ENCODE data around the gene MAMSTR. TPM values are rescaled to one million over a fixed set of nuclear protein-coding genes. Genes with fewer than 3 reads are reported as not detected.

Gene MAMSTR
- total and polyA plus RNA-seq, 2 donors (not counting 1 experiment from before 2014, with no cell fraction given), result 0.84 to 0.99 TPM

DNA sequence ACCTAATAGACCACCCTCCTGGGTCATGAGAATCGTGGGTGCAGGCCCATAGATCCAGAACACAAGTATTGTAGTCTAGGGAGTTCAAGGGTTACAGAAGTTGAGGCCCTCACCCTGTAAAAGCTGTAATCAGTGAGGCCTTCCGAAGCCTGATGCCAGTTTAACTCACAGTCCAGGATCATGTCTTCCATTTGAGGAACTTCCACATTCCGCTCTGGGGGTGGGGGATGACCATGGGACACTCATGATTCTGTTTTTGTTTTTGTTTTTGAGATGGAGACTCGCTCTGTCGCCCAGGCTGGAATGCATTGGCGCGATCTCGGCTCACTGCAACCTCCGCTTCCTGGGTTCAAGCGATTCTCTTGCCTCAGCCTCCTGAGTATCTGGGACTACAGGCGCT is 22.6 kb upstream of the MAMSTR start:
- H3K36me3 ChIP-seq (ENCODE audit: control insufficient read depth, insufficient read depth, low read length), result no peaks in the 10 kb centered on the region

GRCh38 chr19:48741129-48741999 is 21.8 kb upstream of the MAMSTR start:
- Histone ChIP-seq H3K36me3 (ENCODE audit: control insufficient read depth, insufficient read depth, low read length) (no peaks in the 10 kb centered on the region), H3K9ac (ENCODE audit: insufficient read depth, low read length) (no peak overlapping the region), H3K27ac (ENCODE audit: insufficient read depth, low read length) (no peak overlapping the region), H3K27me3 (ENCODE audit: control insufficient read depth, insufficient read depth, low read length) (peaks cover 5% of the 10 kb centered on the region), H3K4me2 (ENCODE audit: extremely low read depth, insufficient read depth, low read length) (no peak overlapping the region), H2AFZ (ENCODE audit: low read length) (no peak overlapping the region), H4K20me1 (ENCODE audit: control insufficient read depth, extremely low read depth, insufficient read depth, low read length) (no peaks in the 10 kb centered on the region), H3K4me3 (replicated peaks in 1 of 4; ENCODE audit: control extremely low read depth in 1 of 4, insufficient read depth in 1 of 4, low read depth in 3 of 4, low read length in 4 of 4) (no peak overlapping the region), H3K79me2 (ENCODE audit: control insufficient read depth, insufficient read depth, low read length) (no peaks in the 10 kb centered on the region), H3K4me1 (ENCODE audit: control insufficient read depth, extremely low read depth, insufficient read depth, low read length) (no peaks in the 10 kb centered on the region), H3K9me3 (ENCODE audit: control insufficient read depth, insufficient read depth, low read depth, low read length) (no peaks in the 10 kb centered on the region)
- DNase-seq (ENCODE audit: low read depth in 2 of 2), result no peak
- TF ChIP-seq CTCF (conservative IDR thresholded peaks at IDR 0.05 in 1 of 2, IDR thresholded peaks at IDR 0.05 in 1 of 2; ENCODE audit: low read depth in 1 of 2, low read length in 2 of 2) (no peak), EZH2 (IDR thresholded peaks at IDR 0.05; ENCODE audit: low read length, missing control alignments) (no peak)

More for the DNA sequence above, 22.6 kb upstream of the MAMSTR start:
- H3K79me2 ChIP-seq (ENCODE audit: control insufficient read depth, insufficient read depth, low read length), result no peaks in the 10 kb centered on the region
- H3K27ac ChIP-seq (ENCODE audit: insufficient read depth, low read length), result no peak overlapping the region
- no peaks in the 10 kb centered on the region for H4K20me1 ChIP-seq (ENCODE audit: control insufficient read depth, extremely low read depth, insufficient read depth, low read length)
- H3K9ac ChIP-seq (ENCODE audit: insufficient read depth, low read length), result no peak overlapping the region
- TF ChIP-seq CTCF (conservative IDR thresholded peaks at IDR 0.05 in 1 of 2, IDR thresholded peaks at IDR 0.05 in 1 of 2; ENCODE audit: low read depth in 1 of 2, low read length in 2 of 2) (no peak), EZH2 (IDR thresholded peaks at IDR 0.05; ENCODE audit: low read length, missing control alignments) (no peak)
- H2AFZ ChIP-seq (ENCODE audit: low read length), result no peak overlapping the region
- H3K4me1 ChIP-seq (ENCODE audit: control insufficient read depth, extremely low read depth, insufficient read depth, low read length), result no peaks in the 10 kb centered on the region
- no peak overlapping the region for H3K4me3 ChIP-seq (replicated peaks in 1 of 4; ENCODE audit: control extremely low read depth in 1 of 4, insufficient read depth in 1 of 4, low read depth in 3 of 4, low read length in 4 of 4)
- peaks cover 5% of the 10 kb centered on the region for H3K27me3 ChIP-seq (ENCODE audit: control insufficient read depth, insufficient read depth, low read length)
- H3K9me3 ChIP-seq (ENCODE audit: control insufficient read depth, insufficient read depth, low read depth, low read length), result no peaks in the 10 kb centered on the region
- DNase-seq (ENCODE audit: low read depth in 2 of 2), result no peak
- no peak overlapping the region for H3K4me2 ChIP-seq (ENCODE audit: extremely low read depth, insufficient read depth, low read length)

DNA sequence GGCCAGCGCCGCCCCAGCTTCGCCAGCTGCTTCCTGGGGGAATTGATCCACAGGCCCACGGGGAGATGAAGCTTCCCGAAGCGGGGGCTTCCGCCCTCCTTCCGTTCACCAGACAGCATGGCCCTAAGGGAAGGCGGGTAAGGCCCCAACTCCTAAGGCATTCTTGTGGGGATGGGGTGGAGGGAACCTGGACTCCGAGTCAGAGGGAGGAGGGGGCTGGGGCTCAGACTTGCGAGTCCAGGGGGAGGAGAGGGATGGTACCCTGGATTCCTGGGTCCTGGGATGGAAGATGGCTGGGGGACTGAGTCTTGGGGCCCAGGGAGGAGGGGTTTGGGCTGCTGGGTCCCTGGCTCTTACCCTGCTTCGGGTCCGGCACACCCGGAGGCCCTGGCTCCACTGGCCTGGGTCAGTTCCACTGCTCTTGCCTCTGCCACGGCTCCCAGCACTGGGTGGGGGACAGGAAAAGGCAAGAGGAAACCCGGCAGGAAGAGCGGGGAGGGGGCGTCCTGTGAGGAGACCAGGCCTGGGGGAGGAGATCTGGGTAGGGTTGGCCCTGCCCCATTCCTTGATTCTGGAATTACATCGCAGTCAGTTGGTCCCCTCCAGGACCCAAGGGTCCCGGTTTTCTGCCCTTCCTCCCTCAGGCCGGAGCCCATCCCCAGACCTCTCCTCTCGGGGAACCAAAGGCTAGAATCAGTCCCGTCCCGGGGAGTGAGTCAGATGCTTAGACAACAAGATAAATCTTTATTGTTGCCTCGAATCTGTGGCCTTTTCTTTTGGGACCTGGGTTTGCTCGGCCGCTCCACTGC is 20.8 kb upstream of the MAMSTR start, which contains the start of gene RASIP1:
Gene RASIP1, minus strand, starts transcription at position 447 of the 809 bp plus-strand sequence. Its CDS starts 328 bp downstream, at position 119.
- no peaks in the 10 kb centered on the region for H3K79me2 ChIP-seq (ENCODE audit: control insufficient read depth, insufficient read depth, low read length)
- no peaks in the 10 kb centered on the region for H3K9me3 ChIP-seq (ENCODE audit: control insufficient read depth, insufficient read depth, low read depth, low read length)
- no peaks in the 10 kb centered on the region for H3K36me3 ChIP-seq (ENCODE audit: control insufficient read depth, insufficient read depth, low read length)
- H3K27ac ChIP-seq (ENCODE audit: insufficient read depth, low read length), result no peak within 1 kb of the TSS
- peak within 1 kb of the TSS; percentile 54 for H3K4me2 ChIP-seq (ENCODE audit: extremely low read depth, insufficient read depth, low read length)
- H4K20me1 ChIP-seq (ENCODE audit: control insufficient read depth, extremely low read depth, insufficient read depth, low read length), result no peaks in the 10 kb centered on the region
- H2AFZ ChIP-seq (ENCODE audit: low read length), result no peak within 1 kb of the TSS
- no peak within 1 kb of the TSS for H3K4me3 ChIP-seq (replicated peaks in 1 of 4; ENCODE audit: control extremely low read depth in 1 of 4, insufficient read depth in 1 of 4, low read depth in 3 of 4, low read length in 4 of 4)
- peaks cover 5% of the 10 kb centered on the region for H3K27me3 ChIP-seq (ENCODE audit: control insufficient read depth, insufficient read depth, low read length)
- H3K4me1 ChIP-seq (ENCODE audit: control insufficient read depth, extremely low read depth, insufficient read depth, low read length), result no peaks in the 10 kb centered on the region
- no peak within 1 kb of the TSS for H3K9ac ChIP-seq (ENCODE audit: insufficient read depth, low read length)
- TF ChIP-seq EZH2 (IDR thresholded peaks at IDR 0.05; ENCODE audit: low read length, missing control alignments) (no peak), CTCF (conservative IDR thresholded peaks at IDR 0.05 in 1 of 2, IDR thresholded peaks at IDR 0.05 in 1 of 2; ENCODE audit: low read depth in 1 of 2, low read length in 2 of 2) (no peak)
- DNase-seq (ENCODE audit: low read depth in 2 of 2), result no peak

Measured in fibroblast of lung (primary cell).